Activated CD4-positive, CD25-positive, alpha-beta regulatory T cell treated with anti-CD3 and anti-CD28 coated beads, Interleukin-2, amount 50 U/mL, for 72 hours (primary cell): ENCODE results near the gene CSNK2A1.
"Not testable (repeated sequence)": the region's sequence is repeated elsewhere in the genome, so short reads cannot be mapped to it uniquely, and the experiment has no call there.

ENCODE experiments used
- DNase-seq: peaks from one replicate; pipeline ENCODE4 v3.0.0; 2021

Gene CSNK2A1

DNA sequence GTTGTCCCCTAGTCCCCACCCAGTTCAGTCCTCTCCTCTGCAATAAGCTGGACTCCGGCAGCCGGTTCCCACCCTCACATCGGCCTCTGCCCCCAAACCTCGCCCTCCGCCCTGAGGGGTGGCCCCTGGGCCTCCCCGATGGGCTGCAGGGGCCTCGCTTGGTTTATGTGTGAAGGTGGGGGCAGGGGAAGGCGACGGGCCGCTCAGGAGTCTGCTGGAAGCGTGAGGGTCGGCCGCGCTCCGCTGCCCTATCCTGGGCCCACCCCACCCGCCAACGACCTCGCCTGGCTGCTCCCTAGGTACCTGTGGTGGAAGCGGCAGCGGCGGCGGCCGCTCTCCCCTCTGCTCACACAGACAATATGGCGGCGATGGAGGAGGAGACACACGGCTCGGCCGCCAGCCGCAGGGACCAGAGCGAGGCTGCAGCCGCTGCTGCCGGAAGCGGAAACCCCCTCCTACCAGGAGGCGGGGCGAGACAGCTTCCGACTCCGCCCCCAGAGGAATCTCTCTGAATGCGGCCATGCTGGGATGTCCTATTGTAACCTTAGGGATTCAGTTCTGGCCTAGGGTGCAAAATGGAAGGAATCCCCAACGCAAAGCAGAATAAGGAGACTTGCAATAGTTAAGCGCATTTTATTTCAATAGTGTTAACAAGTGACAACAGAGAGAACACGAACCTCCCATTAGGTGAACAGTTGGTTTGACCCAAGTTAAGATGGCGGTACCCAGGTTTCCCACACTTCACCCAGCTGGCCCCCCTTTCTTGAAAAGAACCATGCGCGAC is at the start of gene CSNK2A1:
TSS of gene CSNK2A1 (minus strand) at position 422 of the 784 bp plus-strand sequence. CDS start 35,239 bp downstream, outside the sequence.
- DNase-seq = peak; percentile 96

DNA sequence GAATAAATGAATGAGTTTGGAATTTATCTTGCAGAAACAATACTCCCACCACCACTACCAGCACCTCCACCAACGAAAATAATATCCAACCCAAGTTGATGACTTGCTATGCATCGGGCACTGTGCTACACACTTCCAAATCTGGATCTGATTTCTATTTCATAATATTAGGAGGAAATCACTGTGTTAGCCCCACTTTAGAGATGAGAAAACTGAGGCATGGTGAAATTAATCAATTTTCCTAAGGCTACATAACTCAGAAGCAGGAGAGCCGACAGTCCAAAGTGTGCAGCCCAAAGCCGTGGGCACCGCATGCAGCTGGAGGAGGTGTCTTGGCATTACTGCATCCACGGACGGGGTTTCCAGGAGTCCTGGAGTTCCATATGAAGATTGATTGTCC is 48.9 kb upstream of the CSNK2A1 start:
- DNase-seq = no peak

DNA sequence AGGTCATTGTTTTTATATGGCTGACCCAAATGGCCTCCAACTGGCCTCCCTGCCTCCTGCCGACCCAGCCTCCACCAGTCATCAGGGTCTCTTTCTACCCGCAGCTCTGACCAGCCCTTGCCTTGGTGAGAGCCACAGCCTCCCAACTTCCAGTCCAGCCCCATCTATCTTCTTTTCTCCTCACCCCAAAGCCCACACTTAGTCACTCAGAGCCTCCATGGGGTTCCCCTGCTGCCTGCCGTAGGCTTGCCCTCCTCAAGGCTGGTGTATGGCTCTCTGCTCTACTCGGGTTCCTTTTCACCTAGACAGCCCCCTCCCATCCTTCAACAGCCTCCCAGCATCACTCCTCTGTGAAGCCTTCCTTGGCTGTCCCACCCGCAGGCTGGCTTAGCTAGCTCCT is 48.4 kb upstream of the CSNK2A1 start:
- DNase-seq = no peak

DNA sequence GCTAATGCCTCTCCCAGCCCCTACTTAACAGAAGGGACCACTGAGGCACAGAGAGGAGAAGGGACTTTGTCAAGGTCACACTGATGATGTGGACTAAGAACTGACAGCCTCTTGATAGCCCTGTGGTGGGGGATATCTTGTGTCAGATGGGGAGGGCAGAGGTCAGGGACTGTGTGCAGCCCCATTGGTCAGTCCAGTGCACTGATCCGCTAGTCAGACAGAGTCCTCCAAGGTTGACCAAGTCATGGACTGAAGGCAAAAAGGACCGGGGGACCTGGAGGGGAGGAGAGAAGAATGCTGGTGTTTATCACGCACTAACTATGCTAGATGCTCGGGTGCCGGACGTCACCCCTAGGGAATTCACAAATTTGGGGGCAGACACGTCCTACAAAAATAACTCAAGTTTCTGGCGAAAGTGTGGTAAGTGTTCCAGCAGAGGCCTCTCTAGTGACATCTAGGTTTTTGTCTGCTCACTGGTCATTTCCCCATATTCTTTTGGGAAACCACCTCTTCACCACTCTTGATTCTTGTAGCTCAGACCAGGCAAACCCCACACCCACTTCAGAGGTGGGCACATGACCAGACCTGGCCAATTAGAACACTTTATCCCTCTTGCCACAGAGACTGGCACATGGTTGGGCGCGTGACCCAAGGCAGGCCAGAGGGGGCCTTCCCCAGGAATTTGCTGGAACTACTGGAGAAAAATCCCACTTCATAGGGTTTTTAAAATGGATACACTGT is 45.5 kb upstream of the CSNK2A1 start:
- no peak for DNase-seq

DNA sequence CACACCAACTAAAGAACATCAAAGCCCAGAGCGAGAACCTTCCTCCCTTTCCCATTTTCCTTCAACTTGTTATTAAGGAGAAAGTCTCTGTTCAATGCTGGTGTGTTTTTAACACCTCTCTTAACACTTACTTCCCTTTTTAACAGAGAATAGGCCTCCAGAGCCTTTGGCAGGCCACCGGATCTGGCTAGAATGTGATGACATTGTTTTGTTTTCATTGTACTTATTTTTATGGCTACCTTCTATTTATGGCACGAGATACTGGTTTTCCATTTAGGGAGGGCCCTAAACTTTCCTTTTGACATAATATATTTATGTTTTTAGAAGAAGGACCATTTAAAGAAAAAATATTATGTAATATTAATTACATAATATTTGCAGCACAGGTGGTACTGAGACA is 44.9 kb upstream of the CSNK2A1 start:
- no peak for DNase-seq

DNA sequence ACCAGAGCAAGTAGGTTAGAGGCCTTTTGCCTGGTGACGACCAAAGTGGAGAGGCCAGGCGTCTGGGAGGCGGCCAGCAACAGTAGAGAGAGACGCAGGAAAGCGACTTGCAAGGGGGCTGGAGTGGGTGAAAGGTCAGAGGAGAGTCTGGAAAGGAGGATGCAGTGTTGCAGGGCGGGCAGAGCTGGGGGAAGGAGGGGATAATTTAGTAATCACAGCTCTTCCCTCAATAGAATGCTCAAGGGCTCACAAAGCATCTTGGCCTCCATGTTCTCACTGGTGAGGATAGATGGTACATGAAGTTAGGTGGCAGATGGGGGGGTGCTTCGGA is 41.3 kb upstream of the CSNK2A1 start:
- no peak for DNase-seq

DNA sequence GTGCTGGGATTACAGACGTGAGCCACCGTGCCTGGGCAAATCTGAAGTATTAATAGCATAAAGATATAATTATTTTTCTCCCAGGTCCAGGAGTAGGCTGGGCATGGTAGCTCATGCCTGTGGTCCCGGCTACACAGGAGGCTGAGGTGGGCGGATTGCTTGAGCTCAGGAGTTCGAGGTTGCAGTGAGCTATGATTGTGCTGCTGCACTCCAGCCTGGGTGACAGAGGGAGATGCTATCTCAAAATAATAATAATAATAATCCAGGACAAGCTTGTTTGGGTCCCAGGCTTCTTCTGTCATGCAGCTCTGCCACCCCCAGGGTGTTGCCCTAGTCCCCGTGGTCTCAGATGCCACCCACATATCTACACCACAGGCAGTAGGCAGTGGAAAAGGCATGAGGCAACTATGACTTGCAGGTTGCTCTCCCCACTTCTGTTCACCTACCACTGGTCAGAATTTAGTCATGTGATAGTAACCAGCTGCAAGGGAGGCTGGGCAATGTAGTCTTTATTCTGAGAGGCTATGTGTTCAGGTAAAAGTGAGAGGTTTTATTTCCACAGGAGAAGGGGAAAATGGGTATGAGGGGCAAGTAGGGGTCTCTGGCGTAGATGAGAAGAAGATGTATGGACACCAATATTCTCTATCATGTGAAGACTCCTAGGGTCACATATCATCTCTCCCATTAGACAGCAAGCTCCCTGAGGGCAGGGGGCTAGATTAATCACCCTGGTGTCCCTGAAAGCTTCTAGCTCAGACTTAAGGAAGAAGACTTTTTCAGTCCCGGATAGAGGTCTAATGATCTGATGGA is 40.8 kb upstream of the CSNK2A1 start:
- DNase-seq = no peak

DNA sequence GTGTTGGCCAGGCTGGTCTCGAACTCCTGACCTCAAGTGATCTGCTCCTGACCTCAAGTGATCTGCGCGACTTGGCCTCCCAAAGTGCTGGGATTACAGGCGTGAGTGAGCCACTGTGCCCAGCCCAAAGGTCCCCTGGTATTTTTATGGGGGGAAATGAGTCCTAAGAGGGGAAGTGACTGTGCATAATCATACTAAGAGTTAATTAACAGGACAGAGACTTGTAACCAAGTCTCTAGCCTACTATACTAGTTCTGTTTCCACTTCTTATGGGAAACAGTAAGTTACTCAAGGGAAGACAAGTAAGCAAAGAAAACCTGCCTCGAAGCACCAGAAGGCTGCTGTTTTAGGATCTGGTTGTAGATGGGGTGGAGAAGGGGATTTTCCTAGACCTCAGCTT is 38.6 kb upstream of the CSNK2A1 start:
- DNase-seq = no peak

DNA sequence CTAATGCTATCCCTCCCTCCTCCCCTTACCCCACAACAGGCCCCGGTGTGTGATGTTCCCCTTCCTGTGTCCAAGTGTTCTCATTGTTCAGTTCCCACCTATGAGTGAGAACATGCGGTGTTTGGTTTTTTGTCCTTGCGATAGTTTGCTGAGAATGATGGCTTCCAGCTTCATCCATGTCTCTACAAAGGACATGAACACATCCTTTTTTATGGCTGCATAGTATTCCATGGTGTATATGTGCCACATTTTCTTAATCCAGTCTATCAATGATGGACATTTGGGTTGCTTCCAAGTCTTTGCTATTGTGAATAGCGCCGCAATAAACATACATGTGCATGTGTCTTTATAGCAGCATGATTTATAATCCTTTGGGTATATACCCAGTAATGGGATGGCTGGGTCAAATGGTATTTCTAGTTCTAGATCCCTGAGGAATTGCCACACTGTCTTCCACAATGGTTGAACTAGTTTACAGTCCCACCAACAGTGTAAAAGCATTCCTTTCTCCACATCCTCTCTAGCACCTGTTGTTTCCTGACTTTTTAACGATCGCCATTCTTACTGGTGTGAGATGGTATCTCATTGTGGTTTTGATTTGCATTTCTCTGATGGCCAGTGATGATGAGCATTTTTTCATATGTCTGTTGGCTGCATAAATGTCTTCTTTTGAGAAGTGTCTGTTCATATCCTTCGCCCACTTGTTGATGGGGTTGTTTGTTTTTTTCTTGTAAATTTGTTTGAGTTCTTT is 35.5 kb upstream of the CSNK2A1 start:
- DNase-seq = not testable (repeated sequence)

DNA sequence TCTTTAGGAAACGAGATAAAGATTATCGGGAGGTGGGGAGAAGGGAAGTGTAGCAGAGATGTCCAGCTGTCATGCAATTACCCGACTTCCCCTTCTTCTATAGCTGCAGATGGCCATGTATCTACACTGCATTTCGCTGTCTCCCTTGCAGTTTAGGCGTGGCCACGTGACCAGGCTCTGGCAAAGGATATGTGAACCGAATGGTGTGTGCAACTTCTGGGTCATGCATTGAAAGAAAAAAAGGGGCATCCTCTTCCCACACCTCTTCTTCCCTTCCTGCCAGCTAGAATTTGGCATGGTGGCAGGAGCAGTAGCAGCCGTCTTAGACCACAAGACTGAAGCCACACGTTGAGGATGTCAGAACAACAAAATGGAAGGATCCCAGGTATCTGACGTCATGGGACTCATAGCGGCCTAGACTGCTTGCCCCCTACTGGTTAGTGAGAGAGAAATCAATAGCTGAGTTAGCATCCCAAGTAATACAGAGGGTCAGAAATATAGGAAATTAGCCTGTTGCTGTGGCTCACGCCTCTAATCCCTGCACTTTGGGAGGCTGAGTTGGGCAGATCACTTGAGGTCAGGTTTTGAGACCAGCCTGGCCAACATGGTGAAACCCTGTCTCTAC is 33.7 kb upstream of the CSNK2A1 start:
- no peak for DNase-seq

DNA sequence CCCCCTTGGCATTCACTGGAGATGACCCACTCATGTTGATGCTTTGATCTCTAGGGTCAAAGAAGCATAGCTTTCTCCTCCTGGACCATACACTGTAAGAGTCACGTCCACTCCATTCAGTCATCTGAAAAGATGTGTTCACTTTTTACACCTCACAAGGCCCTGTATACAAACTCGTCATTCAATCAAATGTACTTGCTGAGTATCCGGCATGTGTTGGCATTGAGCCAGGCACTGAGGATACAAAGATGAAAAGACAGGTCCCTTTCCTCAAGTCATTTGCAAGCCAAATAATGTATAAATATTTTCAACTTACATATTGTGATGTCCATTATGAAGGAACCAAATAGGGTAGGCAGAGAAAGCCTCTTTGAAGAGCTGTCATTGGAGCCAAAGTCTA is 32.6 kb upstream of the CSNK2A1 start:
- no peak for DNase-seq

DNA sequence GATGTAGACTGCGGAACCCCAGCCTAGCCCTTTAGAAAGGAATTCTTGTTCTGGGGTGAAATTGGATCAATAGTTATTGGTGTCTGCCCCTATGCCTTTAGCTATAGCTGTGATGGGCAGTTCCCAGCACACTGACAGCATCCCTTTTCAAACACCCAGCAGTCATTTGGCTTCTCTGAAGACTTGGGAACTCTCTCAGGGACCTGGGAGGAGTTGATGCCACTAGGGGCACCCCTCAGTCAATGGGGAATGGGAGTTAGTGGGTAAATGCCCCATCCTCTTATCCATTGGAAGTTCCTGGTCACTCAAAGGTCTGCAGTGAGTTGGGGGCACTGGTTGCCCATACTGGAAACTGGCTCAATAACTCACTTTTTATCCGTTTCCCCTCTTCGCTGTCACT is 31.6 kb upstream of the CSNK2A1 start:
- no peak for DNase-seq

DNA sequence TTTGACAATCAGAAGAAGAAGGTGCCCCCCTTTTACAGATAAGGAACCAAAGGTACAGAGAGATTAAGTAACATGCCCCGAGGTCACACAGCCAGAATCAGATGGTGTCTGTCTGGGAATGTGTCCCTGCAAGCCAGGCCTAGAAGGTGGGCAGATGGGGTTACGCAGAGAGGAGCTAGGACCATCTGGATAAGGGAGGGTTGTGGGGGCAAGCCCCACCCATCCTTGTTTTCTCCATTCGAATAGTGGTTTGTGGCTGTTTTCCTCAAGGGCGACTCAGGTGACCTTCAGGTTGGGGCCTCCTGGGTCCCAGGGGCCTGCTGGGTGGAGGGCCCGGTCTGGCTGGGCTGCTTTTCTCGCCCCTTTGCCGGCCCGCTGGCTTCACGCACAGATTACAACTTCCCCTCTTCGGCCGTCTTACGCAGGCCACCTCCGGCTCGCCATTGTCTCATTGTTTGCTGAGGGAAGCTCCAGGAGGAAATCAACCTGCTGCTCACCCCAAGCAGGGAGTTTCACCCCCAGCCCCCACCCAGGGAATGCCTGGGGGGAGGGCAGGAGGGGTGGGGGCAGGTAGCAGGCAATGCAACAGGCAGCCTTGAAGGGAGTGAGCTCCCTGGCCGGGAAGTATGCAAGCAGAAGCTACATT is 30.8 kb upstream of the CSNK2A1 start:
- DNase-seq = no peak

DNA sequence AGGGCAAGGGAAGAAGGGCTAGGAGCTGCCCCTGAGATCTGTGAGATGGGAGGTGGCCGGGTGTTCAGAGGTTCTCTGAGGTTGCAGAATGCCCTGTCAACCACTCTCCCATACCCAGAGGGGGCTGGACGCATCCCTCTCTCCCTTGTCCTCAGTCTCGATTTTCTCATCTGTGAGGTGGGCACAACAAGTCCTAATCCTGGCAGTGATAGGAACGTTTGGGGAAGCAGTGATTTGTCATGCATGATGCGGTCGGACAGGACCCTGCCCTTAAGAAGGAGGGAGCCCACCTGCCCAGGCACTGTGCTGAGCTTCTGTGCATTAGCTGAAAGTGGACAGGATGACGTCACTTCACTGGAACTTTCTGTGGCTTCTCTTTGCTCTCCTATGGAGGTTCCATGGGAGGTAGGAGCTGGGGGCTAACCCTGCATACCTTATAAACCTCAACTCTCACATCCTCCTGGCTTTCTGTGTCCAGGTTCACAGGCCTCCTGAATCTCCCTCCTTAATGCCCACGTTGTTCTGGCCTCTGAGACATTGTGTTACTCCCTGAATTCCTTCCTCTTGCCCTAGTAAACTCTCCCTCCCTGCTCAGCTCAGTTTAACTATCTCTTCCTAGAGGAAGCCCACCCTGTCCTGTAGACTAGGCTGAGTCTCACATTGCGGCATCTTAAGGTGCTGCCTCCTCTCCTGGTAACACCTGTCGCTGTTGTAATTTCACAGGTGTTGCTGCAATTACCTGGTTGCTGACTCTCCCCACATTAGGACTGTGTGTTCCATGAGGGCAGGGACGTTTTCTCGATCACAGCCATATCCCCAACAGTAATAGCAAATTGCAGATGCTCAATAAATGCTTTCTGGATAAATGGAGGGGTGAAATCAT is 30.1 kb upstream of the CSNK2A1 start:
- DNase-seq = no peak

DNA sequence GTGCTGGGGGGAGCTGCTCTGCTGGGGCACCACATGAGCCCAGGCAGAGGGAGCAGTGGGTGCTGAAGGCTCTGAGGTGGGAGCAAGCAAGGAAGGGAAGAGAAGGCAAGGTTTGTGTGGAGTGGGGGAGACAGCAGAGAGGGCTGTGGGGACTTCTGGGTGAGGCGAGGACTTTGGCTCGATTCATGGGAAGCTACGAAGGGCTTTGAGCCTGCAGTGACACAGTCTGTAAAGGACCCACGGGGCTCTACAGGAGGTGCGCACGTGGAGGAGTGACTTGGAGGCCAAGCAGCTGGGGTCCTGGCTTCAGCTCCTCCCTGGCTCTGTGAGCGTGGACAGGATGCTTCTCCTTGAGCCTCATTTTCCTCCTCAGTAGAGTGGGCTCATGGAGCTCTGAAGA is 29.1 kb upstream of the CSNK2A1 start:
- no peak for DNase-seq

DNA sequence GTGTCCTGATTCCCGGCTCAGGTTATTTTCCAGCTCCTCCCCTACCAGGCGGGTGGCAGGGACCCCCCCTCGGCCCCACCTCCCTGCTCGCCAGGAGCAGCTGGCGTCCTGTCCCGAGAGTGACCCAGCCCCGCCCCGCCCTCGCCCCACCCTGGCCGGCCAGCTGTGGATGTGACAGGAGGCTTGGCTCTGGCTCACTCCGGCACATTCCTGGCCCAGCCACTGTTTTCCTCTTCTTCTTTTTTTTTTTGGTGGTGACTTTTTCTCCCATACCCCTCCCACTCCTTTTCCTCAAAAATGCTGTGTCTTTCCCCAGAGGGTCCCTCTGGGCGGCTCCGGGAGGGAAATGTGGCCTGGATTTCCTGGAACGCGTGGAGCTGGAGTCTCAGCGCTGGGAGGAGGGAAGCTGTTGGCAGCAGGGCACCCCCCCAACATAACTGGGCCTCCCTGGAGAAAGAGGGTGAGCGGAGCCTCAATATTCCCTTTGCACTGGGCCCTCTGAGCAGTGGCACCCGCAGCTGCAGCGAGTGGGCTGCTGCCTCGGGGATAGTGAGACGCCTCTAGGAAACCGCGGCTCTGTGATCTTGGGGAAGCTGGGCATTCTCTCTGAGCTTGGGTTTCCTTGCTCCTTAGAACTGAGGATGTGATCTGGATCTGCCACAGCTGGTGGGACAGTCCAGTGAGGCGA is 28.3 kb upstream of the CSNK2A1 start:
- DNase-seq = no peak

DNA sequence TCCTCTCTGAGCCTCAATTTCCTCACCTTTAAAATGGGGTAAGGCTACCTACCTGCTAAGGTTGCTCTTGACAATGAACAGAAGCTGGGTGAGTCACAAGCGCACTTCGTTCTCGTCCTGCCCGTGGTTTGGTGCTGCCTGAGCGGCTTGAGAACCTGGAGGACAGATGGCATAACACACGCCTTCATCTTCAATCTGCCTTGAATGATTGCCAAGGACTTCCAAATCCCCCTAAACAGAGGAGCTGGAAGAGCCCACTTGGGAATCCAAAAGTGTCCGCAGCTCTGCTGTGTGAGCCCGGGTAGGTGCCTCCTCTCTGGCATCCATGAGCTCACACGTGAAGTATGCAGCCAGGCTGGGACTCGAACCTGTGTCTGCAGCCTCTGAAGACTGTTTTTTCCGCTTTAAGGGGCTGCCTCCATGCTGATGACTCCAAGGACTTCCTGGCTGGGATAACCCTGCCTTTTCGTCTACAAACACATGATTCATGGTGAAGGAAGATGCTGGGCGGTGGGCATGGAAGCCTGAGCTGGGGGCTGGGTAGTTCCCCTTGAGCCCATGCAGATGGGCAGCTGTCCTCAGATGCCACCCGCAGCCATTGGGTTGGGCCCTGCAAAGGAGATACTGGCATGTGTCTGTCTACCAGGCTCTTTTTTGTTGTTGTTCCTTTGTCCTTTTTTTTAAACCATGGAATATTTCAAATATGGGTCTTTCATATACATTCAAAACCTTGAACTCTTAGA is 25.3 kb upstream of the CSNK2A1 start:
- no peak for DNase-seq

DNA sequence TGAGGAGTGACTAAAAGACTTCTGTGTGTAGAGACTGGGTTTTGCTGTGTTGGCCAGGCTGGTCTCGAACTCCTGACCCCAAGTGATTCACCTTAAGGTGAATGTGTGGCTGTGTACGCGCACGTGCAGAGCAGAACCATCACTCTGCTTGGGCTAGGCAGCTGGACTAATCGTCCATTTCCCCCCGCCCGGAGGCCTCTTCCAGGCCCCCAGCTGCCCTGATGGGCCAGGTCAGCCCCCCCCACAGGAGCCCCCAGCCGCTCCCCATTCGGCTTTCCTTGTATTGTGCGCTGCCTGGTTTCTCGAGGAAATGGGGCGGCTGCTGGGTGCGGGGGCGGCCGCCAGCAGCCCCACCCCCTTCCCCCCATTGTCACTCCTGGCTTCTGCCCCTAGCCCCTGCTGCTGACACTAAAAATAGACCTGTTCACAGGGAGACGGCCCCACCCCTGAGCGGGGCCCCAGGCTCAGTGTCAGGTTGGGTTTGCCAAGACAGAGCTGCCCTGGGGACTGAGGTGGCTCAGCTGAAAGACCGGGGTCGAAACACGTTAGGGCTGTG is 24.6 kb upstream of the CSNK2A1 start:
- no peak for DNase-seq

DNA sequence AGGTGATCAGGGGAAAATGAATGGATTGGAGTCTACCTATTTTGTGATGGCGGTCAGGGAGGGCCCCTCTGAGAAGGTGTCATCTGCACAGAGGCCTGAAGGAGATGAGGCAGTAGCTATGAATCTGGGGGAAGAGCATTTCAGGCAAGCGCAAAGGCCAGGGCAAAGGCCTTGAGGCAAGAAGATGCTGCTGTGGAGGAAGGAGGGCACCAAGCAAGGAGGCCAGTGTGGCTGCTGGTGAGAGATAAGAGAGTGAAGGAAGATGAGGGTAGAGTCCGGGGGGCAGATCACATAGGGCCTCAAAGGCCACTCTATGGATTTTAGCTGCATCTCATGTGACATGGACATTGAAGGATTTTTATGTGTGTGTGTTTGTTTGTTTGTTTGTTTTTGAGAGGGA is 20.6 kb upstream of the CSNK2A1 start:
- no peak for DNase-seq
